GM21381 (cell line): Measurements from ENCODE around the gene PRR11.
"Not testable (repeated sequence)": the region's sequence is repeated elsewhere in the genome, so short reads cannot be mapped to it uniquely, and the experiment has no call there.

Experiments
- ATAC-seq: cut with Tn5 transposase; IDR thresholded peaks from one replicate; pipeline ENCODE4 v1.9.1; 2021; ENCODE audit warnings: mild to moderate bottlenecking, moderate library complexity; ENCODE audit not compliant: unreplicated experiment

The PRR11 gene

GRCh38 chr17:59151006-59151405, 4.5 kb upstream of the PRR11 start:
- ATAC-seq: no peak

DNA sequence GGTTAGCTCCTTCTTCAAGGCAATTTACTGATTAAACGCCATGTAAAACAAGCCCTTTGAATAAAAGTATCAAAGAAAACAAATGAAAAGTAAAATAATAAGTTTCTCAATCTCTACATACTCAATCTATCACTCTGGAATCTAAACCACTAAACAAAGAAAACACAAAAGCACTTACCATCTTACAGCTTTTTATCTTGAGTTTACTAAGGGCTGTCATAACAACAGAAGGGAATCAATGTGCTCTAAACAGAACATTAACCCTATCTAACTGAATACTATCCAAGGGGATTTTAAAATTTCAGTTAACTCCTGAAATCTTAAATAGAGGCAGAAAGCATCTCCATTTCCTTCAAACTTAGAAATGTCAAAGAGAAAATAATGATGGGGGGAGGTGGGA, 4.0 kb upstream of the PRR11 start:
- ATAC-seq: no peak

- ATAC-seq: no peak
Observed at GRCh38 chr17:59152925-59153324, 2.6 kb upstream of the PRR11 start.

DNA sequence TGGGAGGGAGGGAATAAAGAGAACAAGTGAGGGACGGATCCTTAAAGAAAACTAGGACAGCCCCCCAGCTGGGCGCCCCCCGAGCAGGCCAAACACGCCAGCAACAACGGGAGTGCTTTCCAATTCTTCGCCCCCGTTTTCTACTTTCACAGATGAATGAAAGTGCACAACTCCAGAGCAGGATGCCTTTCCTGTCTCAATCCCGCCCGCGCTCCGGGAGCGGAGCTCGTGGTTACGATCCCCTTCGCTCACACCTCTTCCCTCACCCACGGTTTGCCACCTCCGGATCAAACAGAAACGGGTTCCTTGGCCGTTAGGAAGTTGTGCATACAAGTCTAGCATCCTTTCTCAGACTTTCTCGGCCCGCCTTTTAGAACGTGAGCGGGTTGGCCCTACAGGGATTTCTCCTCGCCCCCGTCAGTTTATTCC, 1.2 kb upstream of the PRR11 start:
- no peak for ATAC-seq

DNA sequence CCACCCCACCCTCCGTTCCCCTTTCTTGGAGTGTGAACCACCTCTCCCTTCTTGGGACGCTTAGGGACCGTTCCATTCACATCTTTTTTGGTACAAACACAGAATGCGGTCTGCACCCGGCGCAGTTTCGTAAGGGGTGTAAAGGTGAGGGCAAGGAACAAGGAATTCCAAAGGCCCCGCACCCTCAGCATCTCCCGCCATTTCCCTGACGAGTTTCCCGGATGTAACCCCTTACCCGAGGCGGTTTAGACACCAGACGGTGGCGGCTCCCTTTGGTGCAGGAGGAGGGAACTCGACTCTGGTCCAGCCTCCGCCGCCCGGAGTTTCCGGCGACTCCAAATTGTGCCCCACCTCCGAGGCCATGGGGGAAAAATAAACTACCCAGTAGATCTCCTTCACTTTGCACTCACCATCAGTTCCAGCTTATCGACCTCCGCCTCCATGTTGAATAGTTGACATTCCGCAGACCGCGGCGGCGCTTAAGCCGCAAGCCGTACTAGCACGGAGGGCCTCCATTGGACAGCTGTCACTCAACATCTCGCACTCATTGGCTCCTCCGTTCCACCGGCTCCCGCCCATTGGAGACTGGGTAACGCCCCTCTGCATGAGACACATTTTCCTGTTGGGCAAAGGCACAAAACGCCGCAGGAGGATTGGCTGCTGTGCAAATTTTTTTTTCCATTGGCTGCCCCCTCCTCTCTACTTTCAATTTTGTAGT, 666 bp upstream of the PRR11 start, which contains the start of gene SKA2:
Gene SKA2 (minus strand): TSS at position 466 of the 718 bp plus-strand sequence. CDS start 23 bp downstream, at position 443.
- ATAC-seq: peak; percentile 72

GRCh38 chr17:59160157-59161025, 4.8 kb downstream of the PRR11 start:
- ATAC-seq: no peak

- no peak for ATAC-seq
Observed at GRCh38 chr17:59161477-59161876, 5.9 kb downstream of the PRR11 start.

DNA sequence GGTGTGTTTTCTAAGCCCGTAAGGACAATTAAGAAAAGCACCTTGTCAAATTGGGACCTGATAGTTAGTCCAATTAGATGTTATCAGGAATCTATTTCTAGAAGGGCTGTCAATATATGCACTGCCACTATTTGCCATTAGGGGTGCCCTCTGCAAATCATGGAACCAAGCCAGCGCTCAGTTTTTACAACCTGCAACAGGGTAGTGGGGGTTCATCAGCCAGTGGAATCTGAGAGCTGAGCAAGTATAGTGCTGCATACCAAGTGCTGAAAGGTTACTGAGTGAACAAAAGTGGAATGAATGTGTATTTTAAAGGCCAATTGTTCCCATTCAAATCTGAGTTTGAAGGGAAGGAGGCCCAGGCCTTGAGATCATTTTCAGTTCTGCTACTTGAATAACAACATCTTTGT, 10.4 kb downstream of the PRR11 start:
- ATAC-seq: no peak

DNA sequence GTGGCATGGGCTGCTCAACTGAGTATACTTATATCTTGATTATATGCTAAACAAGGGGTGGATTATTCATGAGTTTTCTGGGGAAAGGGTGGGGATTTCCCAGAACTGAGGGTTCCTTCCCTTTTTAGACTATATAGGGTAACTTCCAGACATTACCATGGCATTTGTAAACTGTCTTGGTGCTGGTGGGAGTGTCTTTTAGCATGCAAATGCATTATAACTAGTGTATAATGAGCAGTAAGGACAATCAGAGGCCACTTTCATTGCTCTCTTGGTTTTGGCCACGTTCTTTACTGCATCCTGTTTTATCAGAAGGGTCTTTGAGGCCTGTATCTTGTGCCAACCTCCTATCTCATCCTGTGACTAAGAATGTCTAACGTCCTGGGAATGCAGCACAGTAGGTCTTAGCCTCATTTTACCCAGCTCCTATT, 12.0 kb downstream of the PRR11 start:
- no peak for ATAC-seq

DNA sequence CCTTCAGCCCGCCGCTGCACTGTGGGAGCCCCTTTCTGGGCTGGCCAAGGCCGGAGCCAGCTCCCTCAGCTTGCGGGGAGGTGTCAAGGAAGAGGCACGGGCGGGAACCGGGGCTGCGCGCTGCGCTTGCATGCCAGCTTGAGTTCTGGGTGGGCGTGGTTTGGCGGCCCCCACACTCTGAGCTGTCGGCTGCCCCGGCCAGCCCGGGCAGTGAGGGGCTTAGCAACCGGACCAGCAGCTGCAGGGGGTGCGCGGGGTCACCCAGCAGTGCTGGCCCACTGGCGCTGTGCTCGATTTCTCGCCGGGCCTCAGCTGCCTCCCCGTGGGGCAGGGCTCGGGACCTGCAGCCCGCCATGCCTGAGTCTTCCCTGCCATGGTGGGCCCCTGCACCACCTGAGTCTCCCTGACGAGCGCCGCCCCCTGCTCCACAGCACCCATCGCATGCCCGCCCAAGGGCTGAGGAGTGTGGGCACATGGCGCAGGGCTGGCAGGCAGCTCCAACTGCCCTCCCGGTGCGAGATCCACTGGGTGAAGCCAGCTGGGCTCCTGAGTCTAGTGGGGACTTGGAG, 17.0 kb downstream of the PRR11 start:
- ATAC-seq: no peak

GRCh38 chr17:59174671-59175070, 19.1 kb downstream of the PRR11 start:
- no peak for ATAC-seq

DNA sequence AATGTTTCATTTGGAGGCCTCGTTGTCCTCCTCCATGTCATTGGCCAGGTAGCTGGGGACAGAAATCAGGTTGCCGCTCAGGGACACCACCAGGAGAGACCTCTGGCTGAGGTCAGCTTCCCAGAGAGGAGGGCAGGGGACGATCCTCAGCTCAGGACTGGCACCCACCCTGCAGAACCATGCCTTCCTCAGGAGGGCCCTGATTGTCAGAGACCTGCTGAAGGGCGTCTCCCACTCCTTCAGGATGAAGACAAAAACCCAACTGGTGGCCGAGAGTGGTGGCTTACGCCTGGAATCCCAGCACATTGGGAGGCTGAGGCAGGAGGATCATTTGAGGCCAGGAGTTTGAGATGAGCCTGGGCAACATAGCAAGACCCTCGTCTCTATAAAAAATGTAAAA, 19.5 kb downstream of the PRR11 start:
- no peak for ATAC-seq

GRCh38 chr17:59178266-59178985, 22.9 kb downstream of the PRR11 start:
- no peak for ATAC-seq

DNA sequence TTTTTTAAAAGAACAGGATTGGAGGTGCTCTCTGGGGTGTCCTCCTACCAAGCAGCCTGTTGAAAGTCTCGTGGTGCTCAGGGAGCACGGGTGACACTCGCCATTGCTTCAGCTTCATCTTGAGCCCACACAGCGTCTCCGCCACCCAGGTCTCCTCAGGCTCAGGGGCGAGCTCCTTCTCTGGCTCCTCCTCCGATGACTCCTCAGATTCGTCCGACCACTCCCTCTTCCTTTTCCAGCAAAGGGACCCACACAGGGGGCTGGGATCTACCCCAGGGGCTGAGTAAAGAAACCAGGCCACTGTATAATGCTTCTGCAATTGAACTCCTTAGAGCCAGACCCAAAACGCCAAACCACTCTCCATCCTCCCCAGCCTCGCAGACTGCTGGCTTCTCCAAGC, 24.1 kb downstream of the PRR11 start:
- ATAC-seq: not testable (repeated sequence)

DNA sequence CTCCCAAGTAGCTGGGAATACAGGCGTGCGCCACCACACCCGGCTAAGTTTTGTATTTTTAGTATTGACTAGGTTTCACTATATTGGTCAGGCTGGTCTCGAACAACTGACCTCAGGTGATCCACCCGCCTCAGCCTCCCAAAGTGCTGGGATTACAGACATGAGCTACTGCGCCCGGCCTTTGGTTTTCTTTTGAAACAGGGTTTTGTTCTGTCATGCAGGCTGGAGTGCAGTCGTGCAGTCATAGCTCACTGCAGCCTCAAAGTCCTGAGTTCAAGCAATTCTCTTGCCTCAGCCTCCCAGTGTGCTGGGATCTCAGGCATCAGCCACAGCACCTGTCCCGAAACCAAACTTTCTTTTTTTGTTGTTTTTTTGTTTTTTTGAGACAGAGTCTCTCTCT, 25.1 kb downstream of the PRR11 start:
- ATAC-seq: no peak

- no peak for ATAC-seq
Observed at GRCh38 chr17:59181481-59181880, 25.9 kb downstream of the PRR11 start.

DNA sequence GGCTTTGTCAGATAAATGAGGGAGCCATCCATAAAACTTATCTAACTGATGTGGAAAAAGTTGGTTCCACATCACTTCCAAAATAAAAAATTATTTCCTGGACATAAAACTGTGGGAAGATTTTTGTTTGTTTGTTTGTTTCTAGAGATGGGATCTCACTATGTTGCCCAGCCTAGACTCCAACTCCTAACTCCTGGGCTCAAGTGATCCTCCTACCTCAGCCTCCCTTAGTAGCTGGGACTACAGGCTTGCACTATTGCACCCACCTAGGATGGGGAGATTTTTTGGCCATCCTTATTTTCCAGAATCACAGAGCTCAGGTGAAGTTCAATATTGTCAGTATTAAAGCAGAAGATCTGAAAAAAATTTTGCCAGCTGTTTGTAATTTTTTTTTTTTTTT, 30.5 kb downstream of the PRR11 start:
- ATAC-seq: no peak

- no peak for ATAC-seq
Observed at GRCh38 chr17:59186850-59187249, 31.3 kb downstream of the PRR11 start.

DNA sequence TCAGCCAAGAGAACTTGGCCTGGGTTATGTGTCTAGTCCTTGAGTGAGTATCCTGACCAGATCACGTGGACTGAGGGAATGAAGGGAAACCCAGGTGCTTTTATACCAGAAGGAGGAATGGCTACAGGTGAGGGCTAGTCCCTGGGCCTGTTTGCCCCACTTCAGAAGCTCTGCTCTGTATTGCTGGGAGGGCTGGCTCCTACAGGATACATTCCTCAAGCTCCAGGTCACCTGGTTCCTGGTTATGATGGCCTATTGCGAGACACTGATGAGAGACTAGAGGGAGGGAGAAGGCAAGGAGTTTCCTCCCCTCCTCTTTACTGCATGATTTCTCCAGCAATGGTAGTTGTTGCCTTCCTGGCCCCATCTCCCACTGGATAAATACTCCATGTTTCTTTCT, 35.3 kb downstream of the PRR11 start:
- no peak for ATAC-seq

- ATAC-seq: no peak
Observed at GRCh38 chr17:59193336-59193862, 37.9 kb downstream of the PRR11 start.

DNA sequence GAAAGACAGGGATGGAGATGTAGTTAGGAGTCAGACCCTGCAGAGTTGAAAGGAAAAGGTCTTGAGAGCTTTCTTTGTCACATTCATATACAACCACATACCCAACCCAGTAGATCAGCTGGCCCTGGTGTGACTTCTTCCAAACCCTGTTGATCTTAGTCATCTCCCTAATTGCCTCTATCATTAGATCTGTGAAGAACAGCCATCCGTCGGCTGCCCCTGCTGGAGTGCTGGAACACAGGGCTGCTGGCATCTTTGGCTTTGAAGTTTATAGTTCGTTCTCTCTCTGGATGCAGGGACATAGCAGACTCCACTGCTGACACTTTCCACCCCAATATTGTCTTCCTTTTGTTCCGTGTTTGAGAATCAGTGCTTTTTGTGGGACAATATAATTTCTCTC, 43.9 kb downstream of the PRR11 start:
- ATAC-seq: no peak
